22Rv1 (cell line): ENCODE measurements around the gene VIPR2.

Experiments
- H3K27ac ChIP-seq: fragments of 450-650 bp; 2 replicates; pipeline ENCODE4 v1.5.1; 2017
- CTCF ChIP-seq: fragments of 450-650 bp; IDR thresholded peaks from 2 replicates; pipeline ENCODE4 v1.5.1; 2017; ENCODE audit warnings: mild to moderate bottlenecking
- ZFX ChIP-seq: fragments of 450-650 bp; IDR thresholded peaks from 2 replicates; pipeline ENCODE4 v1.6.1; 2017; ENCODE audit warnings: antibody characterized with exemption, borderline replicate concordance

The VIPR2 gene

GRCh38 chr7:159097661-159098423 is 46.8 kb downstream of the VIPR2 start:
- no peak for TF ChIP-seq ZFX
- no peak for TF ChIP-seq CTCF
- no peak overlapping the region for H3K27ac ChIP-seq

DNA sequence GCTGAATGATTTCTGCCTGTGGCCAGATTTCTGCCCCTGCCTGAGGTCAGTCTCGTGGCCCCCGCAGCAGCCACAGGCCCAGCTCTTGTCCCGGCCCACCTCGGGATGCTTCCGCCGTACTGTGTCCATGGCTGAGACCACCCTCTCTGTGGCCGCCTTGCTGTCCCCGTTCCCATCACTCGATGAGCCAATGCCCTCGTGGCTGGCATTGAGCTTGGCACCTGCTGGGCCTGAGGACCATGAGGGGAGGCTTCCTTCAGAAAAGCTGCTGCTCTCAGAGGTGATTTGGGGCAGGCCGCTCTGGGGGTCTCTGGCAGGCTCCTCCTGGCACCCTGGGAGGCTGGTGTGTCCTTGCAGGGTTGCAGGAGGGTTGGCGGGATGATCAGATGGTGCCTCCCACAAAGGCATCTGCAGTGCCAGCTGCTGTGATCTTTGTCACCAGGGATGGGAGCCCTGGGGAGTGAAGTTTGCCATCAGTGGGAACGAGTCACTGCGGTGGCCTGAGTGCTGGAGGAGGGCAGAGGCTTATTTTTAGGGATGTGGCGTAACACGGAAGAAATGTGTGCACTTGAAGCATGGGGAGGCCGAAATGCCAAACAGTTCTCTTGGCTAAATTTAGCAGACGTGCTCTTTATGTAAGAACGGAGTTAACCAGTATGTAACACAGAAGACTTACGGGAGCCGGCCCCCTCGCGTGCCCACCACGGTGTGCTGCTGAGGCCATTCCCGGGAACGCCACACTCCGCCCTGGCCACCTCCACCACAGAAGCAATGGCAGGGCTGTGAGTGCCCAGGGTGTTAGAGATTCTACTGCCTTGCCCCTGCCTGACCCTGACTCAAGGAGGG is 47.7 kb downstream of the VIPR2 start:
- no peak for TF ChIP-seq ZFX
- TF ChIP-seq CTCF = no peak
- H3K27ac ChIP-seq = no peak overlapping the region

GRCh38 chr7:159095979-159096411 is 48.7 kb downstream of the VIPR2 start:
- no peak overlapping the region for H3K27ac ChIP-seq
- TF ChIP-seq CTCF (no peak), ZFX (no peak)

- TF ChIP-seq ZFX = no peak
- TF ChIP-seq CTCF = no peak
- H3K27ac ChIP-seq = no peak overlapping the region
These were observed 49.5 kb downstream of the VIPR2 start for GRCh38 chr7:159094919-159095915.

- no peak overlapping the region for H3K27ac ChIP-seq
- TF ChIP-seq CTCF = no peak
- no peak for TF ChIP-seq ZFX
These were observed 50.5 kb downstream of the VIPR2 start for GRCh38 chr7:159094023-159094740.

DNA sequence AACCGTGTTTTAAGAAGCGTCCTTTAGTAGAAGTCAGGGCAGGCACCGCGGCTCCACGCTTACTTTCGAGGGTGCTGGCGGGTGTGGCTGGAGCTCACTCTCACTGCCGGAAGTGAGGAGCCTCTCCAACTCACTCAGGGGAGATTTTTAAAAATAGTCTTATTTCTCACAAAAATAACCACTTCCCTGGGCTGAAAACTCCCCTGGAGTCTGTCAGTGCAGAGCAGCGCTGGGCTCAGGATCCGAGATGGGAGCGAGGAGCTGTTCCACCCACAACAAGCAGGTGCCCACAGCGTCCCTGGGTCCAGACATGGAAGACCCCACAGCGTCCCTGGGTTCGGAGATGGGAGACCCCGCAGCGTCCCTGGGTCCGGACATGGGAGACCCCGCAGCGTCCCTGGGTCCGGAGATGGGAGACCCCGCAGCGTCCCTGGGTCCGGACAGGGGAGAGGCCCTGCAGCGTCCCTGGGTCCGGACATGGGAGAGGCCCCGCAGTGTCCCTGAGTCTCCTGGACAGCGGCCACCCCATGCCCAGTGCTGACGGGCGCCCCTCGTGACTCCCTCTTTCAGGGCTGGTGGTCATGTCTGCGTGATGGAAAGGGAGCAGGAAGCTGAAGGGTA is 51.2 kb downstream of the VIPR2 start:
- no peak overlapping the region for H3K27ac ChIP-seq
- TF ChIP-seq ZFX = no peak
- TF ChIP-seq CTCF = no peak
